Prostate gland (tissue), 2 donors: ENCODE results near the gene FMNL1. TPM values are rescaled to one million over a fixed set of nuclear protein-coding genes. Genes with fewer than 3 reads are reported as not detected.

Experiments used
- DNase-seq: peaks from one replicate; pipeline ENCODE4 v3.0.0-alpha.2; 2019; ENCODE audit warnings: low spot score
- H3K27ac ChIP-seq, 2 donors: fragments of 200-600 bp; sonication (generic); 2 replicates each; pipeline ENCODE4 v1.5.1; 2017 to 2019
- H3K27me3 ChIP-seq: fragments of 200-600 bp; sonication (generic); replicated peaks from 2 replicates; pipeline ENCODE4 v1.5.1; 2019; ENCODE audit not compliant: insufficient read depth
- H3K36me3 ChIP-seq, 2 donors: fragments of 200-600 bp; sonication (generic); 1 replicate in 1 of 2; 2 replicates in 1 of 2; pipeline versions ENCODE4 v1.5.1 to v1.8.1; 2017 to 2019
- H3K4me1 ChIP-seq: fragments of 200-600 bp; sonication (generic); replicated peaks from 2 replicates; pipeline ENCODE4 v1.5.1; 2019
- H3K4me3 ChIP-seq, 2 donors: fragments of 200-600 bp; sonication (generic); 2 replicates each; pipeline ENCODE4 v1.5.1; 2017 to 2019
- H3K9me3 ChIP-seq: fragments of 200-600 bp; sonication (generic); 2 replicates; pipeline ENCODE4 v1.5.1; 2017
- POLR2A ChIP-seq: fragments of 450-650 bp; IDR thresholded peaks from one replicate; pipeline ENCODE4 v1.6.1; 2016; ENCODE audit warnings: antibody characterized with exemption, mild to moderate bottlenecking
- POLR2AphosphoS5 ChIP-seq: sonication (generic); formaldehyde crosslinking; IDR thresholded peaks from one replicate; pipeline ENCODE4 v1.6.1; 2017; ENCODE audit warnings: antibody characterized with exemption
- WGBS: methylation state at CpG from one replicate; pipeline ENCODE4 v1.1.5; 2018; 5-methylcytosine and 5-hydroxymethylcytosine counted together
- intact Hi-C: fragments of 100-400 bp; cut with DNase I; formaldehyde crosslinking; loops from one replicate; pipeline ENCODE4 v1.14.2; 2022
- total RNA-seq, 2 donors: library from RNA; depleted of rRNA; stranded (reverse); fragments of >200 nt; gene quantifications; one replicate each; pipeline ENCODE4 v1.1.0, GENCODE V29; 2016
- TF ChIP-seq, protein P1 (sequence below), 4 experiments: fragments of 200-600 bp in 2 of 4; fragments of 450-650 bp in 2 of 4; sonication (generic) in 2 of 4; IDR thresholded peaks; 1 replicate in 3 of 4; 2 replicates in 1 of 4; pipeline ENCODE4 v1.5.1; 2016 to 2019; ENCODE audit warnings: antibody characterized with exemption in 4 of 4, mild to moderate bottlenecking in 2 of 4, moderate library complexity in 2 of 4

The FMNL1 gene
- total RNA-seq, 2 donors from 2014 or later: 3.6 to 12.2 TPM

DNA sequence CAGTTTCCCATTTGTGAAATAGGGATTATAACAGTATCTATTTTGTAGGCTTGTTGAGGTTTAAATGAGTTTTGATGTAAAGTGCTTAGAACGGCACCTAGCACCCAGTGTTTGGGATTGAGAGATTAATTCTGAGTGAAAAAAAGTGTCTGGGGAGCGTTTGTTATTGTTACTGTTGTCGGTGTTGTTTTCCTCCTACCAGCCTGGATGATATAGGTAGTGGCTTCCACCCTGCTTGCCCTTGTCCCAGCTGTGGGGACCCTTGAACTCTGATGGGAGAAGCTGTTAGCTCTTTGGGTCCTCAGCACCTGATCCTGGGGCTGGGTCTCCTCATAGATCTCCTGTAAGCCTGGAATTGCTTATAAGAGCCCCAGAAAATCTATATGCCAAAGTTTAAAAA, 4.9 kb downstream of the FMNL1 start:
- Histone ChIP-seq H3K4me1 (no peaks in the 10 kb centered on the region), H3K36me3 (no peaks in the 10 kb centered on the region), H3K4me3 (no peak overlapping the region), H3K27me3 (no peaks in the 10 kb centered on the region), H3K9me3 (no peaks in the 10 kb centered on the region), H3K27ac (peak overlapping the region in 1 of 2 donors; percentile 45)
- 90% methylated on average over 3 of the region's 3 CpGs for WGBS
- DNase-seq: no peak
- intact Hi-C loops: no loop called here
- no peak for TF ChIP-seq POLR2A

DNA sequence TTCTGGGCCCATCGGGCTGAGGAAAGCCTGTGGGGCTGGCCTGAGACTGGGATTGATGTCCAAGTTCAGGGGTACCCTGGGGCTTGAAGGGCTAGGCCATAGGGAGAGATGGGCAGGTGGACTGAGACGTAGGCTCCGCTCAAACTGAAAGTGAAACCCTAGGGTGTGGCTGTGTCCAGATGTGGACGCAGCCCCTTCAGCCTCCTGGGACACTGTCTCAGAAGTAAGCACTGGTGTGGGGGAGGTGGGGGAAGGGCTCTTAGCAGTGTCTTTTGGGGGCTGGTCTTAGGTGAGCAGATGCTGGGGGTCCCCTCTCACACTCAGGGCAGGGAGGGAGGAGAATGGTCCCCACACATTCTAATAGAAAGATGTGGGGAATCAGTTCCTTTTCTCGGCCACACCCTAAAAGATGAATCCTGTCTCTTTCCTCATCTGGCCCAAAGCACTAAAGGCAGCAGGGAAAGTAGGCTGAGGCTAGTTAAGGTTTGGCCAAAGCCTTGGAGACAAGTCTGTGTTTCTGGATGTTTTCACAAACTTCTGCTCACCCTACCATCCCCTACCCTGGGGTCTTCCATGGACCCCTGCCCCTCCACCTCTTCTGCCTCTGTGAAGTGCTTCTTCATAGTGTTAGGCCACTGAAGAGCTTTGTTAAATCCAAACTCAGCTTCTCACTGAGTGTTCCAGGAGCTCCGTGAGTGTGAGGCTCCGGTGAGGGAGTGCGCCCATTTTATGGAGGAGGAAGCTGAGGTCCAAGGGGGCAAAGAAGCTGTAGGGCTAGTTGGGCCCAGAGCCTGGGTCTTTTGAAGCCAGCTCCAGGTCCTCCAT, 5.6 kb downstream of the FMNL1 start:
- TF ChIP-seq POLR2AphosphoS5 (no peak), POLR2A (no peak)
- TF ChIP-seq, protein P1, sequence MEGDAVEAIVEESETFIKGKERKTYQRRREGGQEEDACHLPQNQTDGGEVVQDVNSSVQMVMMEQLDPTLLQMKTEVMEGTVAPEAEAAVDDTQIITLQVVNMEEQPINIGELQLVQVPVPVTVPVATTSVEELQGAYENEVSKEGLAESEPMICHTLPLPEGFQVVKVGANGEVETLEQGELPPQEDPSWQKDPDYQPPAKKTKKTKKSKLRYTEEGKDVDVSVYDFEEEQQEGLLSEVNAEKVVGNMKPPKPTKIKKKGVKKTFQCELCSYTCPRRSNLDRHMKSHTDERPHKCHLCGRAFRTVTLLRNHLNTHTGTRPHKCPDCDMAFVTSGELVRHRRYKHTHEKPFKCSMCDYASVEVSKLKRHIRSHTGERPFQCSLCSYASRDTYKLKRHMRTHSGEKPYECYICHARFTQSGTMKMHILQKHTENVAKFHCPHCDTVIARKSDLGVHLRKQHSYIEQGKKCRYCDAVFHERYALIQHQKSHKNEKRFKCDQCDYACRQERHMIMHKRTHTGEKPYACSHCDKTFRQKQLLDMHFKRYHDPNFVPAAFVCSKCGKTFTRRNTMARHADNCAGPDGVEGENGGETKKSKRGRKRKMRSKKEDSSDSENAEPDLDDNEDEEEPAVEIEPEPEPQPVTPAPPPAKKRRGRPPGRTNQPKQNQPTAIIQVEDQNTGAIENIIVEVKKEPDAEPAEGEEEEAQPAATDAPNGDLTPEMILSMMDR (IDR thresholded peaks at IDR 0.05): no peak
- no peak for DNase-seq
- Histone ChIP-seq H3K27ac (peak overlapping the region in 1 of 2 donors; percentile 45), H3K4me1 (no peaks in the 10 kb centered on the region), H3K27me3 (no peaks in the 10 kb centered on the region), H3K9me3 (no peaks in the 10 kb centered on the region), H3K4me3 (no peak overlapping the region), H3K36me3 (no peaks in the 10 kb centered on the region)
- intact Hi-C loops: no loop called here
- 70% methylated on average over 8 of the region's 8 CpGs for WGBS

DNA sequence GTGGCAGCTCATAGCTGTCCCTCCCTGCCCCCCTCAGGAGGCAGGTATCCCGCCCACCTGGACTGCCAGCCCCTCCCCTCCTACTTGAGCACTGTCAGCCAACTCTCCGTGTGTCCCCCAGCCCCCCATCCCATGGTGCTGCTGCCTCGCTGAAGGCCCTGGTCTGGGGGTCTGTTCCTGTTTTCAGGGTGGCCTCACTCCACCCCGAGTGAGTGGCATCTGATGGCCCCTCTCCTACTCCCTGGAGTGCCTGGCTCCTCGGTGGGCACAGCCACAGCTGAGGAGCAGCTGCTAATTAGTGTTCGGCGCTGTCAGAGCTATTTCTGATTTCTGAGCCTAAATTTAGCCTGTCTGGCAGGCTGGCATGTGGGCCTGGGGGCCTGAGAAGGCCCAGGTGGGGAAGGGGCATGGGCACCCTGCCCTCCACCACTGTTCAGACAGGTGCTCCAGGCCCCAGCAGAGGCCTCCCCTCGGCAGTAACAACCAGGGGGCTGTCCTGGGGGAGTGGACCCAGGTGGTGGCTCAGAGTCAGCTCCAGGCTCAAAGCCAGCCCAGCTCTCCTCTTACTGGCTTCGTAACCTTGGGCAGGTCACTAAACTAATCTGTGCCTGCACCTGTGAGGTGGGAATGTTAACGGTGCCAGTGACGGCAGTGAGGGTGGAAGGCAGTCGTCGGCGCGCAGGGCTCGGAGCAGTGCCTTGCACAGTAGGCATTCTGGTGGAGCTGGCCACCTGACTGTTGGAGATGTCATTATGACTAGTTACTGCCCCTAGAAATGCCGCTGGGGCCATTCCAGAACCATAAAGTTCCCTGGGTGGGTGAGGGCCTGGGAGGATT, 6.5 kb downstream of the FMNL1 start:
- no peak for DNase-seq
- 67% methylated on average over 16 of the region's 17 CpGs for WGBS
- intact Hi-C loops: no loop called here
- Histone ChIP-seq H3K4me1 (no peaks in the 10 kb centered on the region), H3K27ac (peak overlapping the region; percentile 36 to 45), H3K9me3 (no peaks in the 10 kb centered on the region), H3K27me3 (no peaks in the 10 kb centered on the region), H3K4me3 (no peak overlapping the region), H3K36me3 (no peaks in the 10 kb centered on the region)
- TF ChIP-seq, protein P1 (IDR thresholded peaks at IDR 0.05): no peak
- TF ChIP-seq POLR2AphosphoS5 (no peak), POLR2A (no peak)

DNA sequence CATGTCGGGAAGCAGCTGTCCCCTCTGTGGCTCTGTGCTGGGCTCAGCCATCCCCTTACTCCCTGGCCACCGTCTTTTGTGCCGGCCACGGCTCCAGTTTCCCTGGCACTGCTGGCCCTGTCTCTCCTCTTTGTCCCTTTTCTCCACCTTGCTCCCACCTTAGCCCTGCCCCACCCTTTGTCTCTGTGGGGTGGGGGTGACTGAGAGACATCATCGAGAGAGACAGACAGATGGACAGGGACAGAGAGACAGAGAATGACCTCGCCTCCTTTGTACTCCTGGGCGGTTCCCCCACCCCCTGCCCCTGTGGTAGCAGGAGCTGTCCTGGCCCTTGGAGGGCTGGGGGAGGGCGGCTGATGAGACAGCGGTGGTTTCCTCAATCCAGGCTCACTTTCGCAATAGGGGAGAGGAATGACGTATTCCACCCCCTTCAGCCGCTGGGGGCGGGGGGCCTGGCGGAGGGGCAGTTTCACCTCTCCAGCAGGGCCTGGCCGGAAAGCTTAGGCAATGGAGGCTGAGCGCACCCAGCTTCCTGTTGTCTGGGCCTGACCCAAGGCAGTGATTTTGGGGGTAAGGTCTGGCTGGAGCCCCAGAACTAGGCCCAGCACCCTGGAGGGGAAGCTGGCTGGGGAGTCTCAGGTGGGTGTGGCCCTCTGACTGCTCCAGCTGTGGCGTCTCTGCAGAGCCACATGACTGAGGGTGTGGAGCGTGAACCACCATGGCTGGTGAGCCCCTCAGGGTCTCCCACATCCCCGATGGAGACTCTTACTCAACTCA, 7.3 kb downstream of the FMNL1 start:
- no peak overlapping the region for H3K4me3 ChIP-seq
- no peaks in the 10 kb centered on the region for H3K4me1 ChIP-seq
- DNase-seq: no peak
- WGBS: 64% methylated on average over 19 of the region's 19 CpGs
- intact Hi-C loops: no loop called here
- H3K9me3 ChIP-seq: no peaks in the 10 kb centered on the region
- H3K27me3 ChIP-seq: no peaks in the 10 kb centered on the region
- no peaks in the 10 kb centered on the region for H3K36me3 ChIP-seq
- H3K27ac ChIP-seq: peak overlapping the region; percentile 22 to 36
- TF ChIP-seq POLR2A (no peak), POLR2AphosphoS5 (peak; percentile 5)
- TF ChIP-seq, protein P1 (IDR thresholded peaks at IDR 0.05): no peak
